GM21723 (cell line): ENCODE data around the gene CPN2.

Source experiments
- ATAC-seq: cut with Tn5 transposase; IDR thresholded peaks from one replicate; pipeline ENCODE4 v1.9.1; 2021; ENCODE audit warnings: mild to moderate bottlenecking, moderate library complexity; ENCODE audit not compliant: unreplicated experiment

Gene CPN2

DNA sequence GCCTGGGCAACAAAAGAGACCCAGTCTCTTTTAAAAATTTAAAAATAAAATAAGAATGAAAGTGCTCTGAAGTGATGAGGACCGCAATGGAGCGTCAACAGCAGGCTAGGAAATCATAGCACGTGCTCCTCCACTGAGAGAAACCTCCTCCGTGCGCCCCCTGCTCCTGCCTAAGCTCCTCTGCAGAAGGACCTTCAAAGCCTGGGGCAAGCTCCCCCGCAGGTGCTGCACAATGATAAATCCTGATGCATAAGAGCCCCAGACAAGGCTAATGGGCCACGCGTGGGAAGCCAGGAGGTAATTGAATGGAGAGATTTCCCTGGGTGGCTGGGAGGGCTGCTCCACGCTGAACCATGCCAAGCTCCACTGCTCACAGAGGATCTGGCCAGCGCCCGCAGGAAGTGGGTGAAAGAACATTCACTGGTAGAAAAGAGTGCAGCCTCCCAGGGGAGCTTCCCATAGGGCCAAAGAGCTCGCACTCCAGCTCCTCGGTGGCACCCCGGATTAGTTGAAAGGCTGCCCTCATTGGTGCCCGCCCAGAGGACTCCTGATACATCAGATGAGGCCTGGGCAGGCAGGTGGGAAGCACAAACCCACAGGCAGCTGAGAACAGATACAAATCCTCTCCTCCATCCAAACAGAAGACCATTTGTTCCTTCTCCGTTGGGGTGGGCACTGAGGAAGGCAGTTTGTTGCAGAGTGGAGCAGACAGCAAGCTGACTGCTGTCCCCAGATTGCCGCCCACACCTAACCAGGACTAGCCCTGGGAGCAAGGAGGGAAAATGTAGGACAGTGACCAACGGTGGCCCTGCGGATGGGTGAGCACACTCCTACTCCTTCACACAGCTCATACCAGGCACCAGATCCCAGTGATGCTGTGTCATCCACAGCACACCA, 52.5 kb downstream of the CPN2 start:
- ATAC-seq = no peak

DNA sequence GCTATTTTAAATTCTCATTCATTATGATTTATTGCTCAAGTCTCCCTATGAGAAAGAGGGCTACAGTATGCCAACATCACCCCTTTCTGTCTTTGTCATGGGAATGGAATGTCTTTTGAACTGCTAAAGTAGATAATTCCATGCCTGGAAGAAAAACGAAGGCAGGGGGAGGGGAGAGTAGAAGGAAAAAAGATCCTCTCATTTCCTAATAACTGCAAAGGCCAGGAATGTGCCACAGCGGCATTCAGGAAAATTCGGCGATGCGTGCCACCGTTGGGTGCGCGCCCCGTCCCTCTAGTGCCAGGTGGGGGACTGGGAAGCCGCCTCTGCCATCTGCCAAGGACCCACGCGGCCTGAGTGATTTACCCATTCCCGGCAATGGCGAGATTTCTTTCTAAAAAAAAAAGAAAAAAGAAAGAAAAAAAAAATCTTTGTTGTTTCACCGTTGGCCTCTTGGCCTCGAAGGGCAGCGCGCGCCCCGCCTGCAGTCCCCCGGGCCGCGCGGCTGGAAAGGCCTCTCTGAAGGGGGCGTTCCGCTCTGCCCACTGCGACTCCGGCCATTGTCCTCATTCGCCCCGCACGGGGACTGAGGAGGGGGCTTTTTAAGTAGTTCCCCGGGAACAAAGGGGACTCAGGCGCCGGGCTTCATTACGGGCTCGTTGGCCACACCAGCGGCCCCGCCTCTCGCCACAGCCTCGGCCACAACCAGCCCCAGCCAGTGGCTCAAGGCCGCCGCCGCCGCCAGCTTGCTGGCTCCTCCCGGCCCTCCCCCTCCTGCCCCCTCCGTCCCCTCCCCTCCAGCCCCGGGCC, 54.5 kb downstream of the CPN2 start:
- no peak for ATAC-seq

DNA sequence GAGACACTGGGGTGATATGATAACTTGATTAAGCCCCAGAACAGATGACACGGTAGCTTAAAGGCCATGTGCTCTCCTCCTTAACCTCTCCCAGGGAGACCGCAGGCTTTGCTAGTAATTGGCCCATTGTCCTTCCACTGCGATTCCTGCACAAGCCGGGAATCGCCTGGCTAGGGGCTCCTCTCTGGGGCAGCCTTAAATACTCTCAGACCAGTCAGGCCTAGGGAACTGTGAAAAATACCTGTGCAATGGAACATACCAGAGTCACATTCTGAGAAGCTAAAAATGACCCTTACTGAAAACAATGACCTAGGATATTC, 56.3 kb downstream of the CPN2 start:
- ATAC-seq = no peak

DNA sequence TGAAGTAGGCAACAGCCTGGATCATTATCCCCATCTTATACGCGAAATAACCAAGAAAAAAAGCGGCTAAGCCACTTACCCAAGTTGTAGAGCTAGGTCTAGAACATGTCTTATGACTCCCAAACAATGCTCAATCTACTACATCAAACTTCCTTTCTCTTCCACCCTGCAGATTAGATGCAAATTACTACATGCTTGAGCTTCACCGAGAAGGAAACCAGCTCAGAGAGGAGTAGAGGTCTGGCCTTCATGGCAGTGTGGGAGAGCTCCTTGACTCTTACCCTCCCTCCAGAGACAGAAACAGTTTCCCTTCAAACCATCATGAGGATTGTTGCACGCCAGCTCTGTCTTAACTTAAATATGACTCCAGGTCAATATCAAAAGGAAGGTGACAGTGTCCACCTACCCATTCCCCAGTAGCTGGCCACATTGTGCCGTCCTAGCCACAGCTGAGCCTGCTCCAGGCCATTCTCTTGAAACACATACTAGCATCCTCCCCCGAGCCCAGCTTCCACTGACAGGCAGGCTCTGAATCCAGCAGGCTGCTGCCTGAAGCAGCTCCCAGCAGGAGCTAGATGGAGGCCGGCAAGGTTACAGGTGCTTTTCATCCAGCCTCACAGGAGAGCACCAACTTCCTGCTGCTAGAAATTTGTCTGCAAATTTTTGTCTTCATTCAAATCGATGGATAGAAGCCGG, 56.8 kb downstream of the CPN2 start:
- ATAC-seq = no peak

DNA sequence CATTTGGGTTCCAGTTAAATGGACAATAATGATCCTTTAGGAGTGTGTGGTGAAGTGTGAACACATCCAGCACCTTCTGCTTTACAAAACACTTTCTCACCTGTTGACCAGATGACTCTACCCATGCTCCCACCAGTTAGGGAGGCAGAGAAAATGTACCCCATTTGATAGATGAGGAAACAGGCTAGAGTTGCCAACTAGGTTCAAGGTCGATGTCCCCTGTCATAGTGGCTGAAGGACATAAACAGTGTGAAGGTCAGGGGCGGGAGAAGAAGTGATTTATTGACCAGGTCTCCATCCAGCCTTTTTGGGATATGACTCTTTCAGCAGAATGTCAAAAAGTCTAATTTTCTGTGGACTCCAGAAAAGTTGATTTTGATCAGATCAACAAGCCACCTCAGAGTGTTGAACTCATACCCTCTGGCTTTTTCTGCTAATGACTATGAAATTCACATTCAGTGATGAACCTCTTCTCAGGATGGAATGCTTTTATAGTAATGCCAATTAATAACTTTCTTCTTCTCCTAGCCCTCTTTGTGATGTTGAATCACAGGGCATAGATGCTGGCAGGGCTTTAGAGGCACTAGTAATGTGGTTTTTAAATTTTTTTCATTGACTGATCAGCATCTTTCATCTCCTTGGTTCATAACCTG, 57.5 kb downstream of the CPN2 start:
- ATAC-seq = no peak

DNA sequence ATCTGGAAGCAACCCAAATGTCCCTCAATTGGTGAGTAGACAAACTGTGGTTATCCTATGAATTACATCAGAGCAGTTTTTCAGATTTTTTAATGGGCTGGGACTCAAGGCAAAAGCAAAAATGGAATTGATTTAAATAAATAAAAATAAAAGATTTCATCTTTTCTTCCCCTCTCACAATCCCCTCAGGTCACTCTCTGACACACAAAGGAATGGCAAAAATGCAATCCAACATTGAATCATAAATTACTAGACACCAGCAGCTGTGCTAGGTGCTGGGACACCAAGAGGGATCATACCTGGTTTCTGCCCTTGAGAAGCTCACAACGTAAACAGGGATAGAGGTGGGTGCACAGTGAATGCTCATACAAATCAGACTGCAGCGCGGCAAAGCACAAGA, 58.8 kb downstream of the CPN2 start:
- ATAC-seq = no peak
